Left colon (tissue), 2 donors: Measurements from ENCODE around the gene HNRNPA0. TPM values are rescaled to one million over a fixed set of nuclear protein-coding genes. Genes with fewer than 3 reads are reported as not detected.

Source experiments
- ATAC-seq: fragments of 200-7000 bp; cut with Tn5 transposase; one replicate; pipeline ENCODE4 v1.9.1; 2020; ENCODE audit warnings: mild to moderate bottlenecking, moderate library complexity
- DNase-seq, 2 donors: peaks; one replicate each; pipeline ENCODE4 v3.0.0-alpha.2; 2020
- intact Hi-C, 2 donors: fragments of 100-400 bp; cut with DNase I in 1 of 2; cut with micrococcal nuclease in 1 of 2; formaldehyde crosslinking; loops; one replicate each; pipeline versions ENCODE4 v1.11.2 to v1.14.0; 2022; cut with DNase I, micrococcal nuclease
- total RNA-seq, 2 donors: library from RNA; stranded (reverse); fragmentation: NEBNext Ultra II Directional; extraction: Animal tissue kit (Norgen Biotek cat#: 25700); gene quantifications; one replicate each; pipeline ENCODE4 v1.2.1, GENCODE V29; 2021
- donor health status: DM: no; HTN: no; CAD: no.
- donor health status: DM: yes; HTN: yes; CAD: no.

The HNRNPA0 gene
- total RNA-seq, 2 donors from 2014 or later, result 21.0 to 22.0 TPM

DNA sequence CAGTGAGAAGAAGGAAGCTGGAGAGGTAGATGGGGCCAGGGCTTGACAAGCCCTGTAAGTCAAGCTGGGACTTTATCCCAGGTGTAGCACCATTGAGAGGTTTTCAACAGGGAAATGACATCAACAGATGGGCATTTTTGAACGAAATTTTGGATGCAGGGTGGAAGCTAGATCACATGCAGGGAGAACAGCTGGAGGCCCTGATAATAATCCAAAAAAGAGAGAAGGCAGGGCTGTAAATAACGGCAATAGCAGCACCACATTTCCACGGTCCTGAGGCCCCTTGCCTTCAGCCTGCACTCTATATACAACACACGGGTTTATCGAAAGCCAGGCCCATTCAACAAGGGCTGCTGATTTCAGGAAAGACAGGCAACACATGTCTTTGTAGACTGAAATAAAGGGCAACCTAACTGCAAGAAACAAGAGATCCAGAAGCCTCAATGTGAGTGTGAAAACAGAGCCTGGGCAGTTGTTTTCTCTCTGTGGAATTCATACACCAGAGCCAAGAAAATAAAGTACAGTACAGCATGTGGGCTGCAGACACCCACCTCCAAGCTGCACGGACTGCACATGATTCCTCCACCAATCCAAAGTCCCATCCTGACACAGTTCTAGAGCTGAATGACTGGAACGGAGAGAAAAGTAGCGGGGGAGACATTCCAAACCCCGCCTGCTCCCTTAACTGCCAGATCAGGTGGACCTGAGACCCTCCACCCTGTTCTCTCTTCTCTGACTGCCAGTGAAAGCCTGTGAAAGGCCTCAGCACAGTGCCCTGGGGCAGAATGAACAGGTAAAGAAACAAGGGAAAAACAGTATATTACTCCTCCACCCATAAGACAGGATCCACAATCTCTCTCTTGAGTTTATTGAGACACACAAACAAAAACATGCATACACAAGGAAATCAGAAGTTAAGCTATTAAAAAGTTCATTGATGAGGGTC is 54.6 kb downstream of the HNRNPA0 start:
- intact Hi-C loops, result no loop called here
- no peak for DNase-seq
- no peak for ATAC-seq

DNA sequence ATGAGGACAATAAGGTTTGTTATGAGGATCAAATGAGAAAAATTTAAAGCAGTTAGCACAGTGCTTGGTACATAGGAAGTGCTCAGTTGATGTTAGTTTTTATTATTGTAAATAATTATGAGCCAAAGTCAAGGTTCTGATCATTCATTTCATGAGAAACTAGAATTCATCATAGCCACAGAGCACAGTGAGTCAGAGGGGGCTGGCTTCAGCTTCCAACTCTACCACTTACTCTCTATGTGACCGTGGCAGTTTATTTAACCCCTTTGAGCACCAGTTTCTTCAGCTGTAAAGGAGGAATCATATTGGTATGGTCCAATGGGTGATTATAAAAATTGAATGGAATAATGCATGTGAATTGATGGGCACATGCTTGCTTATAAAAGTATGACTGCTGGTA is 57.7 kb downstream of the HNRNPA0 start:
- ATAC-seq (no peak), DNase-seq (no peak)
- intact Hi-C loops, result no loop called here

DNA sequence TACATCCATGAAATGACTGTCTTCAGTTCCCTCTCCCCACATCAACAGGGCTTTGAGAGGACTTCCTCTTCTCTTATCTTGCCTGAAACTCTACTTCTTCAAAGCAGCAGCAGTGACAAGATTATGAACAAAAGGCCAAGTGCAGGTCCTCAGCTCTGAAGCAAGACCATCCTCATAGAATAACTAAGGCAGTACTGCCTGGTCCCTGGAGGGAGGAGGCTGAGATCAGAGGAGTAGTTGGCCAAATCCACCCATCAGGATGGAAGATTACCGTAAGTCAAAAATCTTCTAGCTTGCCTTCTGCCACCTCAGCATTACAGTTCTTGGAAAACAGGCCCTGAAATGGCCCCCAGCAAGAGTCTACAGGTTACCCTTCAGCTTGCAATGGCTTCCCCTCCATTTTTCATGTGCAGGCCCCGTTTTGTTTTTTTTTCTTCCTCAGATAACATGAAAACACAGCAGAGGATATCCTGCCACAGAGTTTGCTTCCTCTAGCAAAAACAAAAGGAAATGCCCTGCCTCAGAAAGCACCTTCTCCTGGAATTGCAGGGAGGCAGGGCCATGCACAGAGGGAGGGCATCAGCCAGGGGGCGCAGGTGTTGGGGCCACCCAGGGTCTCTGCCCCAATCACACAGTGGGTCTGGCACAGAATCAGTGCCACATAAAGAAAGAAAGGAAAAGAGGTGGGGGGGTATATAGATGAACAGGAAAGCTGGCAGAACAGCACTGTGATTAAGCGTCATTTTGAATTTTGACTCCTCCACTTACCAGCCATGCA is 58.3 kb downstream of the HNRNPA0 start:
- intact Hi-C loops, result no loop called here
- ATAC-seq (no peak), DNase-seq (no peak)

Other genes starting within 250 kb of the HNRNPA0 start
- gene KLHL3, start 18.3 kb downstream of the HNRNPA0 start, total RNA-seq, result 1 to 10 TPM; 5.8 to 6.2 TPM
- 1 to 10 TPM; 2.9 to 3.2 TPM for gene MYOT, start 113.5 kb upstream of the HNRNPA0 start, total RNA-seq
- not detected for gene PKD2L2, start 135.1 kb upstream of the HNRNPA0 start, total RNA-seq